Esophagus squamous epithelium (tissue), 5 donors: ENCODE measurements around the gene JAM3. TPM values are rescaled to one million over a fixed set of nuclear protein-coding genes. Genes with fewer than 3 reads are reported as not detected.

Experiments
- DNase-seq: peaks from one replicate; lab custom pipeline; 2025; lab: John Stamatoyannopoulos, UW
- H3K27ac ChIP-seq, 4 donors: fragments of 200-600 bp; sonication (generic); one replicate each; pipeline ENCODE4 v1.5.1; 2016 to 2019; ENCODE audit warnings: mild to moderate bottlenecking in 1 of 4
- H3K27me3 ChIP-seq, 4 donors: fragments of 200-600 bp; sonication (generic); 1 replicate in 3 of 4; 2 replicates in 1 of 4; pipeline versions ENCODE4 v1.5.1 to v1.6.0; 2017 to 2021; ENCODE audit warnings: antibody characterized with exemption in 1 of 4
- H3K36me3 ChIP-seq, 3 donors: fragments of 200-600 bp; sonication (generic); one replicate each; pipeline ENCODE4 v1.5.1; 2016 to 2019
- H3K4me1 ChIP-seq, 3 donors: fragments of 200-600 bp; sonication (generic); one replicate each; pipeline ENCODE4 v1.5.1; 2017 to 2019
- H3K4me3 ChIP-seq, 4 donors: fragments of 200-600 bp; sonication (generic); 1 replicate in 3 of 4; 2 replicates in 1 of 4; pipeline ENCODE4 v1.5.1; 2016 to 2019; ENCODE audit warnings: mild to moderate bottlenecking in 2 of 4, moderate library complexity in 1 of 4
- H3K9me3 ChIP-seq, 3 donors: fragments of 200-600 bp; sonication (generic); one replicate each; pipeline ENCODE4 v1.5.1; 2016 to 2019
- CTCF ChIP-seq, 6 experiments: fragments of 450-650 bp in 4 of 6; fragments of 200-600 bp in 2 of 6; sonication (generic) in 2 of 6; IDR thresholded peaks; one replicate each; pipeline ENCODE4 v1.5.1; 2016 to 2019; ENCODE audit warnings: antibody characterized with exemption in 6 of 6, mild to moderate bottlenecking in 4 of 6, moderate library complexity in 4 of 6
- POLR2A ChIP-seq, 4 donors: fragments of 450-650 bp; IDR thresholded peaks; one replicate each; pipeline ENCODE4 v1.6.1; 2017; ENCODE audit warnings: antibody characterized with exemption in 4 of 4, mild to moderate bottlenecking in 4 of 4, moderate library complexity in 3 of 4
- WGBS, 2 donors: methylation state at CpG; one replicate each; pipeline ENCODE4 v1.1.5; 2018; 5-methylcytosine and 5-hydroxymethylcytosine counted together
- intact Hi-C: fragments of 100-400 bp; cut with DNase I; formaldehyde crosslinking; loops from one replicate; pipeline ENCODE4 v1.15.0; 2022
- total RNA-seq, 4 donors: library from RNA; depleted of rRNA; stranded (reverse); fragments of >200 nt; gene quantifications; one replicate each; pipeline ENCODE4 v1.1.0, GENCODE V29; 2016
- donor health status: DM: yes; HTN: yes; CAD: no.

JAM3 gene
- total RNA-seq, 4 donors from 2014 or later: 1.6 to 21.4 (median 7.9) TPM

DNA sequence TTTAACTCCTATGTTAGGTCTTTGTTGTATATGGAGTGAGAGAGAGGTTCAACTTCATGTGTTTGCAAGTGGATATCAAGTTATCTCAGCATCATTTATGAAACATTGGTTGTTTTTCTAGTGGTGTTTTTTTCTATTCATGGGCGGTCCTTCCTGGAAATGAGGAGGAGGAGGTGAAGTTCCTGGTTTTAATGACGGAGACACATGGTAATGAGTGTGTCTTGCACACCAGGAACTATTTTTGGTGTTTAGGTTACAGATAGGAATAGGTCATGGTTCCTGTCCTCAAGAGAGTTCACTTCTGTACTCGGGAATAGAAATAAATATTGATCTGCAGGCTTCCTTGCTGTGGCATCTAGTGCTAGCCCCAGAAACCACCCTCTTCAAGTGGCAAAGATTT, 74.9 kb downstream of the JAM3 start:
- Histone ChIP-seq H3K27ac (no peak overlapping the region), H3K4me1 (peaks cover 0 to 9% (median 6%) of the 10 kb centered on the region in 3 donors), H3K9me3 (no peaks in the 10 kb centered on the region), H3K27me3 (no peaks in the 10 kb centered on the region), H3K4me3 (no peak overlapping the region), H3K36me3 (peaks cover 0 to 35% (median 0%) of the 10 kb centered on the region in 3 donors)
- TF ChIP-seq POLR2A (IDR thresholded peaks at IDR 0.05): no peak
- TF ChIP-seq CTCF (IDR thresholded peaks at IDR 0.05): no peak
- WGBS, 2 donors: 71% methylated on average over 3 of the region's 3 CpGs
- DNase-seq: no peak
- intact Hi-C loops: loop anchor here (5.0 kb wide), 1 partner anchor 92 kb away; no protein-coding TSS in a partner anchor

DNA sequence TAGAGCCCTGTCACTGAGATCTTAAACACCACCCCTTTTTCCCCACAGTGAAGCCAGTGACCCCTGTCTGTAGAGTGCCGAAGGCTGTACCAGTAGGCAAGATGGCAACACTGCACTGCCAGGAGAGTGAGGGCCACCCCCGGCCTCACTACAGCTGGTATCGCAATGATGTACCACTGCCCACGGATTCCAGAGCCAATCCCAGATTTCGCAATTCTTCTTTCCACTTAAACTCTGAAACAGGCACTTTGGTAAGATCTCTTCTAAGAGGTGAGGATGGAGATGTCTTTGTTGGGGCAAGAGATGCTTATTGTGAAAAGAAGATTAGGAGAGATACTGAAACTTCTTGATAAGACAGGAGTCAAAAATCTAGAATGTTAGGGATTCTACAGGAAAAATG, 75.9 kb downstream of the JAM3 start:
- 71 to 75% methylated on average over 4 to 5 of the region's 5 CpGs for WGBS, 2 donors
- TF ChIP-seq CTCF (IDR thresholded peaks at IDR 0.05) (no peak), POLR2A (IDR thresholded peaks at IDR 0.05) (no peak)

DNA sequence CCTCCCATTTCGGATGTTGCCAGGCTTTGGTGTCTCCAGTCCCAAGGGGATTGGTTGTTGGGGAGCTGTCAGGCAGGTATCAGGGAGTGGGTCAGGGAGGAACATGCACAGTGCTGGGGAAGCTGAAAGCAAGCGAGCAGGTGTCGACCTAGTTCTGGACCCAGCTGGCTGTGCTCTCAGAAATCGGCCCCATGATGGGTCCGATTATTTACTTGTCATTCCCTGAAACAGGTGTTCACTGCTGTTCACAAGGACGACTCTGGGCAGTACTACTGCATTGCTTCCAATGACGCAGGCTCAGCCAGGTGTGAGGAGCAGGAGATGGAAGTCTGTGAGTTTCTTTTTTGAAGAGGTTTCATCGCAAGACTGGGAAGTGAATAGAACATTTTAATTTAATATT, 76.8 kb downstream of the JAM3 start:
- 85 to 95% methylated on average over 7 of the region's 8 CpGs for WGBS, 2 donors
- no peak for TF ChIP-seq POLR2A (IDR thresholded peaks at IDR 0.05)
- TF ChIP-seq CTCF (IDR thresholded peaks at IDR 0.05): no peak

More for the DNA sequence above, 75.9 kb downstream of the JAM3 start:
- peaks cover 0 to 45% (median 0%) of the 10 kb centered on the region in 3 donors for H3K36me3 ChIP-seq
- DNase-seq: no peak
- H3K4me3 ChIP-seq: no peak overlapping the region
- no peak overlapping the region for H3K27ac ChIP-seq
- peaks cover 0 to 4% (median 1%) of the 10 kb centered on the region in 3 donors for H3K4me1 ChIP-seq
- H3K27me3 ChIP-seq: no peaks in the 10 kb centered on the region
- H3K9me3 ChIP-seq: no peaks in the 10 kb centered on the region
- intact Hi-C loops: loop anchor here (5.0 kb wide), 1 partner anchor 92 kb away; no protein-coding TSS in a partner anchor

DNA sequence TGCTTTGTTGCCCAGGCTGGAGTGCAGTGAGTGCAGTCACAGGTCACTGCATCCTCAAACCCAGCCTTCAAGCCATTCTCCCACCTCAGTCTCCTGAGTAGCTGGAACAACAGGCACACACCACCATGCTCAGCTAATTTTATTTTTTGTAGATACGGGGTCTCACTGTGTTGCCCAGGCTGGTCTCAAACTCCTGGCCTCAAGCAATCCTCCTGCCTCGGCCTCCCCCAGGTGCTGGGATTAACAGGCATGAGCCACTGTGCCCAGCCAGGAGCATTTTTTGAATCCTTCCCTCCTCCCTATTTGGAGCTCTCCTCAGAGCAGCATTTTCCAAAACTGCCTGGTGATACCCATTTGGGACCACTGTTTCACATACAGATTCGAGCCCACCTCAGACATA, 77.7 kb downstream of the JAM3 start:
- H3K4me1 ChIP-seq: no peaks in the 10 kb centered on the region
- WGBS, 2 donors: 88 to 100% methylated on average over 2 of the region's 3 CpGs
- H3K36me3 ChIP-seq: peaks cover 0 to 63% (median 0%) of the 10 kb centered on the region in 3 donors
- no peaks in the 10 kb centered on the region for H3K9me3 ChIP-seq
- TF ChIP-seq POLR2A (IDR thresholded peaks at IDR 0.05): no peak
- TF ChIP-seq CTCF (IDR thresholded peaks at IDR 0.05): no peak
- intact Hi-C loops: no loop called here
- DNase-seq: no peak
- no peaks in the 10 kb centered on the region for H3K27me3 ChIP-seq
- no peak overlapping the region for H3K4me3 ChIP-seq
- H3K27ac ChIP-seq: no peak overlapping the region

More for the DNA sequence above, 76.8 kb downstream of the JAM3 start:
- no peak for DNase-seq
- no peaks in the 10 kb centered on the region for H3K9me3 ChIP-seq
- no peak overlapping the region for H3K27ac ChIP-seq
- H3K4me1 ChIP-seq: no peaks in the 10 kb centered on the region
- H3K36me3 ChIP-seq: peaks cover 0 to 55% (median 0%) of the 10 kb centered on the region in 3 donors
- intact Hi-C loops: no loop called here
- H3K27me3 ChIP-seq: no peaks in the 10 kb centered on the region
- H3K4me3 ChIP-seq: no peak overlapping the region

GRCh38 chr11:134149371-134149770, 80.5 kb downstream of the JAM3 start:
- no peak overlapping the region for H3K4me3 ChIP-seq
- intact Hi-C loops: no loop called here
- H3K27ac ChIP-seq: no peak overlapping the region
- 90 to 96% methylated on average over 9 to 15 of the region's 16 CpGs for WGBS, 2 donors
- no peaks in the 10 kb centered on the region for H3K4me1 ChIP-seq
- H3K27me3 ChIP-seq: no peaks in the 10 kb centered on the region
- H3K36me3 ChIP-seq: peaks cover 0 to 85% (median 0%) of the 10 kb centered on the region in 3 donors
- no peak for DNase-seq
- H3K9me3 ChIP-seq: no peaks in the 10 kb centered on the region
- TF ChIP-seq POLR2A (IDR thresholded peaks at IDR 0.05): no peak
- TF ChIP-seq CTCF (IDR thresholded peaks at IDR 0.05): no peak
